Activated naive CD8-positive, alpha-beta T cell treated with anti-CD3 and anti-CD28 coated beads for 36 hours (primary cell): Measurements from ENCODE around the gene CAMK2N1. TPM values are rescaled to one million over a fixed set of nuclear protein-coding genes. Genes with fewer than 3 reads are reported as not detected.
A peak's percentile ranks its signal among the peaks of the same experiment; 100 is the strongest.

ENCODE experiments used
- DNase-seq: peaks from one replicate; pipeline ENCODE4 v3.0.0; 2021
- H3K27ac Mint-ChIP-seq: one replicate; pipeline ENCODE4 v1.8.0; 2022; ENCODE audit warnings: mild to moderate bottlenecking, moderate library complexity, mixed read lengths
- H3K27me3 Mint-ChIP-seq: one replicate; pipeline ENCODE4 v1.8.0; 2022; ENCODE audit warnings: mild to moderate bottlenecking, mixed read lengths
- H3K36me3 Mint-ChIP-seq: one replicate; pipeline ENCODE4 v1.8.0; 2021; ENCODE audit warnings: mild to moderate bottlenecking, mixed read lengths
- H3K4me1 Mint-ChIP-seq: one replicate; pipeline ENCODE4 v1.8.0; 2021; ENCODE audit warnings: mixed read lengths
- H3K4me3 Mint-ChIP-seq: one replicate; pipeline ENCODE4 v1.8.0; 2022; ENCODE audit warnings: mild to moderate bottlenecking, moderate library complexity, mixed read lengths
- H3K9me3 Mint-ChIP-seq: one replicate; pipeline ENCODE4 v1.8.0; 2022; ENCODE audit warnings: mixed read lengths
- total RNA-seq, 2 experiments: library from RNA; stranded (reverse); gene quantifications; one replicate each; pipeline ENCODE4 v1.2.3, GENCODE V29; 2021

CAMK2N1 gene
- total RNA-seq, 2 experiments from 2014 or later = 0.25 to 0.52 TPM

GRCh38 chr1:20449735-20450311 lies 36.2 kb downstream of the CAMK2N1 start:
- peaks cover 26% of the 10 kb centered on the region for H3K27me3 Mint-ChIP-seq
- H3K36me3 Mint-ChIP-seq = no peaks in the 10 kb centered on the region
- no peaks in the 10 kb centered on the region for H3K4me1 Mint-ChIP-seq
- no peak overlapping the region for H3K4me3 Mint-ChIP-seq
- H3K9me3 Mint-ChIP-seq = no peaks in the 10 kb centered on the region
- DNase-seq = no peak
- no peak overlapping the region for H3K27ac Mint-ChIP-seq

DNA sequence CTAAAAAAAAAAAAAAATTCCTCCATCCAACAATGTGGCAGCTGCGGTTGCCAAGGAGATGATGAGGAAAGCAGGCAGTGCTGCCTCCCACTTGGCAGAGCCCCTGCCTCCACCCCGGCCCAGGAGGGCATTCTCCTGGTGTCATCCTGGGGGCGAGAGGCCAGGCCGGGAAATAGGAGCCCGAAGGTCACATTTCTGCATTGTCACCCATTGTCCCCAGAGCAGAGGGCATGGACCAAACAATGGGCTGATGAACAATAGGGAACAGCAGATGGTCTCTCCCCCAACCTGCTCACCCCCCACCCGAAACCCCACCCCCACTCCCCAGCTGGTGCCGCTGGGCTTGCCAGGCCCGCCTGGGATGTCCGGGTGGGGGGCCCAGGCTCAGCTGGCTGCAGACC lies 37.3 kb downstream of the CAMK2N1 start:
- Mint-ChIP-seq H3K27ac (no peak overlapping the region), H3K4me1 (no peaks in the 10 kb centered on the region), H3K36me3 (no peaks in the 10 kb centered on the region), H3K9me3 (no peaks in the 10 kb centered on the region), H3K4me3 (no peak overlapping the region), H3K27me3 (peaks cover 26% of the 10 kb centered on the region)
- no peak for DNase-seq

DNA sequence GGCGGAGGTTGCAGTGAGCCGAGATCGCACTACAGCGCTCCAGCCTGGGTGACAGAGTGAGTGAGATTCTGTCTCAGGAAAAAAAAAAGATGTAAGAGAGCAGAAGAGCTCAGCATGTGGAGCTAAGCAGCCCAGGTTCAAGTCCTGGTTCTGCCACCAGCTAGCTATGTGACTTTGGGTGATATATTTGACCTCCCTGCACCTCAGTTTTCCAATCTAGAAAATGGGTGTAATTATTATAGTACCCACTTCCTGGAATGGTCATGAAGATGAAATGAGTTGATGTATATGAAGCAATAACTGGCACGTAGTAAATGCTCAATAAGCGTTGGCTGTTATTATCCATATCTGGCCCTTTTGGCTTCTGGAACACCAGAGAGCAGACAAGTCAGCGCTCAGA lies 38.2 kb downstream of the CAMK2N1 start:
- no peaks in the 10 kb centered on the region for H3K36me3 Mint-ChIP-seq
- H3K4me1 Mint-ChIP-seq = no peaks in the 10 kb centered on the region
- DNase-seq = no peak
- H3K27me3 Mint-ChIP-seq = peaks cover 26% of the 10 kb centered on the region
- H3K4me3 Mint-ChIP-seq = no peak overlapping the region
- H3K27ac Mint-ChIP-seq = no peak overlapping the region
- no peaks in the 10 kb centered on the region for H3K9me3 Mint-ChIP-seq

GRCh38 chr1:20446796-20447195 lies 39.2 kb downstream of the CAMK2N1 start:
- H3K27me3 Mint-ChIP-seq = peaks cover 26% of the 10 kb centered on the region
- H3K36me3 Mint-ChIP-seq = no peaks in the 10 kb centered on the region
- no peak for DNase-seq
- H3K4me1 Mint-ChIP-seq = no peaks in the 10 kb centered on the region
- H3K27ac Mint-ChIP-seq = no peak overlapping the region
- H3K9me3 Mint-ChIP-seq = no peaks in the 10 kb centered on the region
- H3K4me3 Mint-ChIP-seq = no peak overlapping the region

- no peak overlapping the region for H3K4me3 Mint-ChIP-seq
- no peaks in the 10 kb centered on the region for H3K9me3 Mint-ChIP-seq
- H3K27ac Mint-ChIP-seq = no peak overlapping the region
- H3K27me3 Mint-ChIP-seq = peaks cover 26% of the 10 kb centered on the region
- no peaks in the 10 kb centered on the region for H3K36me3 Mint-ChIP-seq
- H3K4me1 Mint-ChIP-seq = no peaks in the 10 kb centered on the region
- DNase-seq = no peak
Observed at GRCh38 chr1:20445956-20446355, 40.1 kb downstream of the CAMK2N1 start.

DNA sequence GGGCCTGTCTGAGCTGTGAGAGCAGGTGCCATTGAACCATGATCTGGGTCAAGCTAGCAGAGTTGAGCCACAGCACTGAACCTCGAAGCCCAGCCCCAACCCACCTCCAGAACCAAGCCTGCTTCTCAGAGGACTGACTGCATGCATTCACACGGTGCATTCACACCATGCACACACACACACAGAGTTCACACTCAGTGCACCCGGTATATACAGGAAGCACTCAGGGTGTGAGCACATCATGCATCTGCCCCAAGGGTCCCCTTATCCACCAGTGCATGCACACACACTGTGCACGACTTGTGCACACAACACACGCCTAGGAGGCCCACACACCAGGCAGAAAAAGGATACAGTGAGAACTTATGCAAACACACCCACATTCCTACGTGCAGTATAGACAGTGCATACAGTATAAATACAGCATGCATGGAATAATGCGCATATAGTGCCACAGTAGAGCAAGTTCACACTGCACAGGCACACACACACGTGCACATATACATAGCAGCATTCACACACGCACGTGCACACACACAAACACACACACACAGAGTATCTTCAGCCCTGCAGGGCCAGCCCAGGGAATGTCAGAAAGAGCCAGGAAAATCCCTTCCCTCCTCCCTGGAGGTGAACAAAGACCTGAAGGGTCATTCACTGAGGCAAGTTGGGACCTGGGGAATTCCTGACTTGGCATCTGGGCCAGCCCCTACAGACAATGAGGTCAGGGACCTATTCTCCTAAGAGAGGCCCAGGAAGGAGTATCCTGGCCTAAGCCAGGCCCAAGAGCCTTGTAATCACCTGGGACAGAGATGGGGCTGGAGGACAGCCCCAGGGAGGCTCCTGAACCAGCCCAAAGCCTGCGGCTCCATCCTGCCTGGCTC lies 42.1 kb downstream of the CAMK2N1 start:
- DNase-seq = no peak
- Mint-ChIP-seq H3K27me3 (peaks cover 20% of the 10 kb centered on the region), H3K4me1 (peaks cover 1% of the 10 kb centered on the region), H3K36me3 (no peaks in the 10 kb centered on the region), H3K27ac (no peak overlapping the region), H3K9me3 (no peaks in the 10 kb centered on the region), H3K4me3 (no peak overlapping the region)

GRCh38 chr1:20442920-20443625 lies 42.9 kb downstream of the CAMK2N1 start:
- Mint-ChIP-seq H3K9me3 (no peaks in the 10 kb centered on the region), H3K27me3 (peaks cover 20% of the 10 kb centered on the region), H3K36me3 (no peaks in the 10 kb centered on the region), H3K4me3 (no peak overlapping the region), H3K4me1 (peaks cover 1% of the 10 kb centered on the region), H3K27ac (no peak overlapping the region)
- DNase-seq = no peak

DNA sequence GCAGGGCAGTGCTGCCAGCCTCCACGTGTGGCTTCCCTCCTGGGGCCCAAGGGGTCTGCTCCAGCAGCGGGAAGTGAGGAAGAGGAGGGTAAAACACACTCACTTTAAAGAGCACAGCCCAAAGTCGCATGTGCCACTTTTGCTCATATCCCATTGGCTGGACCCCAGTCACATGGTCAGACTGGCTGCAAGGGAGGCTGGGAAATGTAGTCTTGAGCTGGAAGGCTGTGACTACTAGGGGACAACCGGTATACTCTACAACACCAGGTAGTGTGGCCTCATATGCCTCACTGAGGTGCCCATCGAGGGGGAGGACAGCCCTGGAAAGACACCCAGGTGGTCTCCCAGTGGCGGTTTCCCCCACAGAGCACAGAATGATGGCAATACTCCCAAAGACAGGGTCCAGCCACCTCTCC lies 45.2 kb downstream of the CAMK2N1 start:
- Mint-ChIP-seq H3K36me3 (no peaks in the 10 kb centered on the region), H3K4me3 (no peak overlapping the region), H3K9me3 (no peaks in the 10 kb centered on the region), H3K4me1 (peaks cover 1% of the 10 kb centered on the region), H3K27ac (no peak overlapping the region), H3K27me3 (peaks cover 11% of the 10 kb centered on the region)
- DNase-seq = peak; percentile 50

- H3K9me3 Mint-ChIP-seq = no peaks in the 10 kb centered on the region
- H3K36me3 Mint-ChIP-seq = no peaks in the 10 kb centered on the region
- peaks cover 15% of the 10 kb centered on the region for H3K27me3 Mint-ChIP-seq
- H3K27ac Mint-ChIP-seq = no peak overlapping the region
- no peak overlapping the region for H3K4me3 Mint-ChIP-seq
- peaks cover 1% of the 10 kb centered on the region for H3K4me1 Mint-ChIP-seq
- DNase-seq = no peak
Observed at GRCh38 chr1:20439282-20439681, 46.7 kb downstream of the CAMK2N1 start.

DNA sequence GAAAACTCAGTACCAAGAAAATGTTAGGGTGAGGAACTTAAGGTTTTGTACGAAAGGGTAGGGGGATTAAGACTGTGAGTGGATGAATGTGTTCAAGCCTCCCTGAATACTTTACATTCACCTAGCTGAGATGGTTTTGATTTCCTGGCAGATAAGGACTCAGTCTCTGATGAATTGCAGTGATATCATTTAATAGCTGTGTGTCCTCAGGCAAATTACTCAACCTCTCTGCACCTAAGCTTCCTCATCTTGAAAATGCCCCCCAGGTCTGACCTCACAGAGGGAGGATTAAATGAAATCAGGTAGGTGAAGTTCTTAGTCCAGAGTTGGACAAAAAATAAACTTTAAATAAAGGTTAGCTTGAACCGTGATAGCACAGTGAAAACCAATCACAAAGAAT lies 48.4 kb downstream of the CAMK2N1 start:
- Mint-ChIP-seq H3K27me3 (peaks cover 29% of the 10 kb centered on the region), H3K27ac (no peak overlapping the region), H3K4me1 (peaks cover 1% of the 10 kb centered on the region), H3K4me3 (no peak overlapping the region), H3K36me3 (no peaks in the 10 kb centered on the region), H3K9me3 (no peaks in the 10 kb centered on the region)
- no peak for DNase-seq

- H3K9me3 Mint-ChIP-seq = no peaks in the 10 kb centered on the region
- H3K4me3 Mint-ChIP-seq = no peak overlapping the region
- no peaks in the 10 kb centered on the region for H3K4me1 Mint-ChIP-seq
- peaks cover 64% of the 10 kb centered on the region for H3K27me3 Mint-ChIP-seq
- no peak overlapping the region for H3K27ac Mint-ChIP-seq
- no peak for DNase-seq
- no peaks in the 10 kb centered on the region for H3K36me3 Mint-ChIP-seq
Observed at GRCh38 chr1:20432891-20433290, 53.1 kb downstream of the CAMK2N1 start.

Other genes starting within 250 kb of the CAMK2N1 start
- gene VWA5B1, start 195.3 kb downstream of the CAMK2N1 start, total RNA-seq = under 1 TPM; 0.16 to 0.31 TPM
- gene MUL1, start 21.9 kb upstream of the CAMK2N1 start, total RNA-seq = 10 to 100 TPM; 19.7 to 20.4 TPM
- gene FAM43B, start 66.4 kb upstream of the CAMK2N1 start, total RNA-seq = not detected
- not detected for gene CDA, start 102.9 kb upstream of the CAMK2N1 start, total RNA-seq
- 1 to 10 TPM; 1.9 to 2.1 TPM for gene PINK1, start 147.2 kb upstream of the CAMK2N1 start, total RNA-seq
- 100 to 1,000 TPM; 156 to 164 TPM for gene DDOST, start 175.2 kb upstream of the CAMK2N1 start, total RNA-seq
- gene KIF17, start 231.8 kb upstream of the CAMK2N1 start, total RNA-seq = under 1 TPM in 1 of 2 experiments, not detected in 1; 0.16 TPM
- 1 to 10 TPM; 2.7 to 2.8 TPM for gene SH2D5, start 246.5 kb upstream of the CAMK2N1 start, total RNA-seq